ENCODE results near the gene TLE6. TPM values are rescaled to one million over a fixed set of nuclear protein-coding genes. Genes with fewer than 3 reads are reported as not detected.
"Not testable (repeated sequence)": the region's sequence is repeated elsewhere in the genome, so short reads cannot be mapped to it uniquely, and the experiment has no call there.

TLE6 gene
- total RNA-seq, 6 donors from 2014 or later, result 4.1 to 49.2 (median 5.4) TPM

- ATAC-seq (ENCODE audit: low FRiP score in 2 of 2) (no peak), DNase-seq (no peak)
- TF ChIP-seq EP300 (IDR thresholded peaks at IDR 0.05) (no peak), POLR2A (IDR thresholded peaks at IDR 0.05) (no peak), CTCF (IDR thresholded peaks at IDR 0.05) (no peak), POLR2AphosphoS5 (IDR thresholded peaks at IDR 0.05) (no peak)
- no peaks in the 10 kb centered on the region for H3K9me3 ChIP-seq
- H3K36me3 ChIP-seq, result no peaks in the 10 kb centered on the region
- H3K4me1 ChIP-seq, result peaks cover 25 to 36% (median 31%) of the 10 kb centered on the region in 4 donors
- H3K27ac ChIP-seq, result peak overlapping the region; percentile 68 to 90 (median 86)
- peak overlapping the region in 3 of 4 donors; percentile 35 to 46 (median 44) for H3K4me3 ChIP-seq
- no peaks in the 10 kb centered on the region for H3K27me3 ChIP-seq
- 3 to 5% methylated on average over 7 to 14 of the region's 14 CpGs for WGBS, 2 donors
Observed at GRCh38 chr19:2984215-2984528, 6.8 kb downstream of the TLE6 start.

- peaks cover 22 to 26% (median 24%) of the 10 kb centered on the region in 4 donors for H3K4me1 ChIP-seq
- H3K9me3 ChIP-seq, result no peaks in the 10 kb centered on the region
- H3K27ac ChIP-seq, result no peak overlapping the region
- DNase-seq (no peak), ATAC-seq (ENCODE audit: low FRiP score in 2 of 2) (no peak)
- TF ChIP-seq POLR2A (IDR thresholded peaks at IDR 0.05), result no peak
- no peak for TF ChIP-seq EP300 (IDR thresholded peaks at IDR 0.05)
- no peak for TF ChIP-seq CTCF (IDR thresholded peaks at IDR 0.05)
- H3K36me3 ChIP-seq, result no peaks in the 10 kb centered on the region
- WGBS, 2 donors, result 50 to 64% methylated on average over 12 to 18 of the region's 20 CpGs
- no peak overlapping the region for H3K4me3 ChIP-seq
- no peaks in the 10 kb centered on the region for H3K27me3 ChIP-seq
Observed at GRCh38 chr19:2986951-2987524, 9.7 kb downstream of the TLE6 start.

GRCh38 chr19:2987797-2988196, 10.4 kb downstream of the TLE6 start:
- H3K4me1 ChIP-seq, result peaks cover 15 to 18% (median 17%) of the 10 kb centered on the region in 4 donors
- TF ChIP-seq EP300 (IDR thresholded peaks at IDR 0.05) (no peak), POLR2AphosphoS5 (IDR thresholded peaks at IDR 0.05) (no peak), POLR2A (IDR thresholded peaks at IDR 0.05) (no peak), CTCF (IDR thresholded peaks at IDR 0.05) (no peak)
- no peaks in the 10 kb centered on the region for H3K9me3 ChIP-seq
- ATAC-seq (ENCODE audit: low FRiP score in 2 of 2), result no peak
- H3K27ac ChIP-seq, result no peak overlapping the region
- H3K36me3 ChIP-seq, result no peaks in the 10 kb centered on the region
- no peak overlapping the region for H3K4me3 ChIP-seq
- DNase-seq, result no peak
- no peaks in the 10 kb centered on the region for H3K27me3 ChIP-seq
- 83 to 84% methylated on average over 3 to 9 of the region's 12 CpGs for WGBS, 2 donors

- DNase-seq (no peak), ATAC-seq (ENCODE audit: low FRiP score in 2 of 2) (no peak)
- no peak overlapping the region for H3K27ac ChIP-seq
- no peak overlapping the region for H3K4me3 ChIP-seq
- TF ChIP-seq CTCF (IDR thresholded peaks at IDR 0.05) (no peak), POLR2A (IDR thresholded peaks at IDR 0.05) (no peak), POLR2AphosphoS5 (IDR thresholded peaks at IDR 0.05) (no peak), EP300 (IDR thresholded peaks at IDR 0.05) (no peak)
- H3K4me1 ChIP-seq, result peaks cover 7 to 10% (median 9%) of the 10 kb centered on the region in 4 donors
- no peaks in the 10 kb centered on the region for H3K36me3 ChIP-seq
- WGBS, 2 donors, result 92 to 94% methylated on average over 3 of the region's 3 CpGs
- H3K27me3 ChIP-seq, result no peaks in the 10 kb centered on the region
- H3K9me3 ChIP-seq, result no peaks in the 10 kb centered on the region
Observed at GRCh38 chr19:2988568-2988967, 11.2 kb downstream of the TLE6 start.

- H3K4me1 ChIP-seq, result peaks cover 0 to 2% (median 1%) of the 10 kb centered on the region in 4 donors
- no peaks in the 10 kb centered on the region for H3K27me3 ChIP-seq
- no peaks in the 10 kb centered on the region for H3K9me3 ChIP-seq
- no peak for TF ChIP-seq CTCF (IDR thresholded peaks at IDR 0.05)
- TF ChIP-seq EP300 (IDR thresholded peaks at IDR 0.05), result no peak
- TF ChIP-seq POLR2A (IDR thresholded peaks at IDR 0.05), result no peak
- TF ChIP-seq POLR2AphosphoS5 (IDR thresholded peaks at IDR 0.05), result no peak
- DNase-seq, result no peak
- no peak overlapping the region for H3K27ac ChIP-seq
- H3K4me3 ChIP-seq, result no peak overlapping the region
- H3K36me3 ChIP-seq, result no peaks in the 10 kb centered on the region
- 95 to 97% methylated on average over 8 to 11 of the region's 15 CpGs for WGBS, 2 donors
- no peak for ATAC-seq (ENCODE audit: low FRiP score in 2 of 2)
Observed at GRCh38 chr19:2989236-2989946, 12.0 kb downstream of the TLE6 start.

- 92 to 94% methylated on average over 11 of the region's 11 CpGs for WGBS, 2 donors
- DNase-seq; ATAC-seq (ENCODE audit: low FRiP score in 2 of 2); H3K4me1 ChIP-seq; H3K9me3 ChIP-seq; H3K27me3 ChIP-seq; H3K27ac ChIP-seq; H3K4me3 ChIP-seq; H3K36me3 ChIP-seq: not testable (repeated sequence)
Observed at GRCh38 chr19:2992333-2992732, 15.0 kb downstream of the TLE6 start.

Data from upper lobe of left lung (tissue), 6 donors.